GM18520 (cell line): ENCODE data around the gene AGAP1.
"Not testable (repeated sequence)": the region's sequence is repeated elsewhere in the genome, so short reads cannot be mapped to it uniquely, and the experiment has no call there.

Experiments used
- ATAC-seq: cut with Tn5 transposase; IDR thresholded peaks from one replicate; pipeline ENCODE4 v1.9.1; 2021; ENCODE audit not compliant: unreplicated experiment

AGAP1 gene

DNA sequence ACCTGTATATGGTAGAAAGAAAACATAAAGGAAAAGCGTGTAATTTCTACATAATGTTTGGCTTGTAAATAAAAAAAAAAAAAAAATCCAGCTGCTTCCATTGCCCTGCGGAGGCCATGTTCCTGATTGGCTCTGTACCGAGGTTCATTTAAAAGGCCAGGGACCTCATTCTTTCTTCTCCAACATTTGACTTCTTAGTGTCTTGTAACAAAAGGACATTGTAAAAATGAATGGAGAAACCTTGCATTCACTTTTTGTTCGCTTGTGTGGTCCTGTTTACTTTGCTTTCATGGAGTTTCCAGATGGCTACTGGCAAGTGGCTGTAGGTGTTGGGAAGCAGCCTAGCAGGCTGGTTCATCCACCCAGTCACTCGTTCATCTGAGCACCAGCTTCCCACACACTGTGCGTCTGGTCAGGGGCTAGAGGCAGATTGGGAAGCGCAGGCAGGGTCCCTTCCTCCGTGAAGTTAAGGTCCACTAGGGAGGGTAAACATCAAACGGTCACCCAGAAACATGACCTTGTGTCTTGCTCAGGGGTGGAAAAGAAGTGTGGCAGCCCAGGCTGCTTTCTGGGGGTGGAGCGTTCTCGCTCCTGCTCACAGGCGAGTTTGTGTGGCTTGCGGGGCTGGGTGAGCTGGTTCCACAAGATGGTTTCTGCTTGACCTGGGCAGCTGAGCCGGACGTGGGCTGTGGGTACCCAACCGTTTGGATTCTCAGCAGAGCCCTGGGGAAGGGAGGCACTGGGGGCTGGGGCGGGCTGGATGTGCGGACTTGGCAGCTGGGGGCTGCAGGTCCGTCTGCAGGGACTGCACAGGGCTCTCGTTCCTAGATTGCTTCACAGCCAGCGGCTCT is 260.7 kb downstream of the AGAP1 start:
- ATAC-seq: no peak

DNA sequence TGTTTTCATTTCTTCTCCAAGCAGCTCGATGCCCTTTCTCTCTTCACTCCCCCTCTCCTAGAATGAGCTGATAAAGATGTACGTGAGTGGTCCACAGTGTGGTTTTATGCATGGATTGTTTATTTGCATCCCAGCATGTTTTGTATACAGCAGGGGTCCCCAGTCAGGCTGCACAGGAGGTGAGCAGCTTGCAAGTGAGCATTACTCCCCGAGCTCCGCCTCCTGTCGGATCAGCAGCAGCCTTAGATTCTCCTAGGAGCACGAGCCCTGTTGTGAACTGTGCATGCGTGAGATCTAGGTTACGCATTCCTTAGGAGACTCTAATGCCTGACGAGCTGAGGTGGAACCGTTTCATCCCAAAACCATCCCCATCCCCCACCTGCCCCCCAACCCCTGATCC is 262.6 kb downstream of the AGAP1 start:
- ATAC-seq: no peak

DNA sequence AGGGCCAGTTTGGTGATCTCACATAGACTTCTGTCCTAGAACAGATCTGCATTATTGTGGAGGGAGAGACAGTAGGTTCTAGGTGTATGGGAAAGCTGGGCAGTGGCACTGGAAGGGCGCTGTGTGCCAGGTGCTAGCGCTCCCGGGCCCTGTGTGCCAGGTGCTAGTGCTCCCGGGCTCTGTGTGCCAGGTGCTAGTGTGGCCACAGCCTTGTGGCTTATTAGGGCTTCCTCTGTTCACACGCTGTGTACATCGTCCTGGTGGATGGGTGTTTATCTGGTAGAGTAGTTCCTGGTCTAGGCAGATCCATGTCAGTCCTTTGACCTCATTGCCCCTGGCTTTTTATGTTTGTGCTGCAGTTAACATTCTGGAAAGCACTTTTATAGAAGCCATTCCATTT is 263.4 kb downstream of the AGAP1 start:
- no peak for ATAC-seq

DNA sequence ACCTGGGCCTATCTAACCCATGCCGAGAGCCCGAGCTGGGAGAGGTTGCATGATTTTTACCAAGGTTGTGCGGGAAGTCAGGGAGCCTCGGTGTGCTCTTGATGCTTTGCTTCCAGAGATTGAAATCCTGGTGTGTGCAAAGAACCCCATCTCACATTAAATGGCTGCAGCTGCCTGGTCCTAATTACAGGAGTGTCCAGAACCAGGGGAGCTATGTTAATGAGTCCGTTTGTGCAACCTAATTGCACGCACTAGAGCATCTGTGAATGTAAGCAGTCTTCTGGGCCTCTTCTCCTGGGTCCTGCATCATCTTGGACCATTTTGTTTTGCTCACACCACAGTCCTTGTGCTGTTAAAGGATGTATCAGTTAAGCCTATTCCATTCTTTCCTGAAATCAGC is 263.8 kb downstream of the AGAP1 start:
- ATAC-seq: no peak

DNA sequence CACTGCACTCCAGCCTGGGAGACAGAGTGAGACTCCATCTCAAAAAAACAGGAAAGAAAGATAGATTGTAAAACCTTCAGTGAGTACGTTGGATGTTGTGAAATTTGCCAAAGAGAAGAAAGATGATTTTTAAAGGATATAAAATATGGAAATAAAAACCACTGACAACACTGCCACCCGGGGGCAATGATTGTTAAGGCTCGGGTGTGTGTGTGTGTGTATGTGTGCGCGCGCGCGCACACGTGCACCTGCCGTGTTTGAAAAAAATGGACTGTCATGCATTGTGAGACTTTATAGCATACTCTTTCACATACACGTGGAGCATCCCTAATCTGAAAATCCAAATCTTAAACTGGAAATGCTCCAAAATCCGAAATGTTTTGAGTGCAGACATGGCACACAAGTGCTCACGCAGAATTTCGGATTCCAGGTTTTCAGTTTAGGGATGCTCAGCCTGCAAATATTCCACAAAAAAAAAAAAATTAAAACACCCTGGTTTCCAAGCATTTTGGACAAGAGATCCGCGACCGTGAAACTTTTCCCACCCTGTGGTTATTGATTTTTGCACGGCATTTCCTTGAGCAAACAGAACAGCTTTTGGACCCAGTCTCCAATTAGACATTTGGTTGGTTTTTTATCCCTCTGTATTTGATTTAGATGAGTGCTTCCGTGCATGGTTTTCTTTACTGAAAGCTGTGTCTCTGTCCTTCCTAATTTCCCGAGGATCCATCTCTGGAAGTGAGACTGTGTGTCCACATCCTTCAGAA is 269.2 kb downstream of the AGAP1 start:
- ATAC-seq: no peak

DNA sequence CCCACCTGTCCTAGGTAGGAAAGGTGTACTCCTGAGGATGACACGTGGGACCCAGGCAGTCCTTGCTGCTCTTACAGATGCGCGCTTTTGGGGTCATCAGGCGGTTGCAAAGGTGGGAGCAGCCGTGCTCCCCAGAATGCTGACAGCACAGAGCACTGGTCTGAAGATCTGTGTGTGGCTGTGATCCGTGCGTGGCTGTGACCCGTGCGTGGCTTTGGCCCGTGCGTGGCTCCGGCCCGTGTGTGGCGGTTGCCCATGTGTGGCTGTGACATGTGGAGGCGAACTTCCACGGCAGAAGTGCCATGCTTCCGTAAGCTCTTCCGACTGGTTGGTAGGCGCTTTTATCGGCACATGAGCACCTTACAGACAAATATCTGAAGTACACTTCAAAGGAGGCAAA is 270.0 kb downstream of the AGAP1 start:
- ATAC-seq: no peak

DNA sequence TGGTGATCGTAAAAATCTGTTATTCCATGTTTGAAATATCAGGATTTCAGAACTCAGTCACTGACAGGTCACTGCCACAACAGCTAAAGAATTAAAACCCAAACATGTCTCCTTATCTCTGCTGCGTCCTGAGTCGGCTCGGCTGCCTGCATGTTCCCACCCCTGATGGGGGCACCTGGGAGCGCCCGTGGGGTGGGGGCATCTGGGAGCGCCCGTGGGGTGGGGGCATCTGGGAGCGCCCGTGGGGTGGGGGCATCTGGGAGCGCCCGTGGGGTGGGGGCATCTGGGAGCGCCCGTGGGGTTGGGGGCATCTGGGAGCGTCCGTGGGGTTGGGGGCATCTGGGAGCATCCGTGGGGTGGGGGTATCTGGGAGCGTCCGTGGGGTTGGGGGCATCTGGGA is 270.6 kb downstream of the AGAP1 start:
- ATAC-seq: not testable (repeated sequence)

DNA sequence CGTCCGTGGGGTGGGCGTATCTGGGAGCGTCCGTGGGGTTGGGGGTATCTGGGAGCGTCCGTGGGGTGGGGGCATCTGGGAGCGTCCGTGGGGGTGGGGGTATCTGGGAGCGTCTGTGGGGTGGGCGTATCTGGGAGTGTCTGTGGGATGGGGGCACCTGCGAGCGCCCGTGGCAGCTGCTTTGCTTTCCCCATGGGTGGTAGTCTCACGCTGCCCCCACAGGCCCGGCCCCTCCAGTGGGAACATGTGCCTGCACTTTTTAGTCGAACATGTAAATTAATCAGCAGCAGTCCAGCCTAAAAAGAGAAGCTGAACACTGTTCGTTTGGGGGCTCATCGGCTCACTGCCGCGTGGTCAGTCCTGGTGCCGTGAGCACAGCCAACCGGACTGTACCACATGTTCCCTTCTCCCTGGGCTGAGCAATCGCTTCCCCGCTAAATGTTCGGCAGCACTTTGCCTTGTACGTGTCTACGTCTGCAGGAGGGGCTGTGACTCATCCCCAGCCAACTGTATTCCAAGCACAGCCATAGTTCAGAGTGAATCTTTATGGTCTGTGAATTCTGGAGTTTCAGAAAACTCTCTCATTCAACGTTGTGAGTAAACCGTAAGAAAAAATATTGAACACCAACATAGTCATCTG is 271.5 kb downstream of the AGAP1 start:
- ATAC-seq: no peak

DNA sequence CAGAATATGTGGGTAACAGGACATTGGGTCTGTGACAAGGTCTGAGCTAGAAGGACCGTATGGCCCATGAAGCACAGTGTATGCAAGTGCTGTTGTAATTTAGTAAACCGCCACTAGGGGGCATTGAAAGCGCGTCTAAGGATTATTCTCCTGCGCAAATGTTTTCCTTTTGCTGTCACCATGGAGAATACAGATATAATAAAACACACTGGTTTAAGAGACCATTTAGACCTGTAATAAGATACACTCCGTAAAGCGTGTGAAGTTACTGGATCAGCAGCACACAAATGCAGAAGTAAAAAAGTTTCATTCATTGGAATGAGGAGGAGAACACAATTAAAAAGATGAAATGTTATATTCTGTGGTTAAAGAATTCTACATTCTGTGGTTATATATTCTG is 272.4 kb downstream of the AGAP1 start:
- no peak for ATAC-seq

DNA sequence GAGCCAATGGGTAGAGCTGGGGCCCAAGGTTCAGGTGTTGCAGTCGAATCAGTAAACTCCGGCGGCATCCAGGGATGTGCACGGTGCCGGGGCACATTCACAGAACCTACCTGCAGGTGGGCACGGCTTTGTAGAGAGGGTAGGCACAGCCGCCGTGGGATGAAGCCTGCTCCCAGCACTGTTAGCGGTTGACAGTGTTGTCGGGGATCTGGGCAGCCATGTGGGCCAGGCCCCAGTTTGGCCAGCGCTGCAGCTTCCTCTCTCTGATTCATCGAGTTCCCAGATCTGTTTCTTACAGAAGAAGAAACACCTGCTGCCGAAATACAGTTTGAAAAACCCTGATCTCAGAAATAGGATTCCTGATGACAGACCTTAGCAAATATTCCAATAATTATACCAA is 274.8 kb downstream of the AGAP1 start:
- ATAC-seq: no peak

DNA sequence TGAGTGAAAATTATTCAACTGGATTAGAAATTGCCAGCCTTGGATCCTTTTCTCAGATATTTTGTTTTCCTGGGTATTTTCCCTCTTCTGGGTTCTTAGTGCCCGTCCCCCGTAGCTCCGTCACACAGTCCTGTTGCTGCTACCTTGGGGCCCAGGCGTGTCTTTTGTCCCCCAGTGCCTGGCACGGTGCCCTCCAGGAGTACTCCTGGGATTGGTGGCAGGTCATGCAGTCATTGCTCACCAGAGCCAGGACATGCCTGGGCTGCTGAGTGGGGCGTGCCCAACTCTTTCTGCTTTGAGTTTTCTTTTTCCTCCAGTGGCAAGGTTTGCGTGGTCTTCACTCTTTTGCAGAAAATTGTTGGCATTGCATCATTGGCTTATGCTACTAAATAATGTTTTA is 275.2 kb downstream of the AGAP1 start:
- ATAC-seq: no peak

DNA sequence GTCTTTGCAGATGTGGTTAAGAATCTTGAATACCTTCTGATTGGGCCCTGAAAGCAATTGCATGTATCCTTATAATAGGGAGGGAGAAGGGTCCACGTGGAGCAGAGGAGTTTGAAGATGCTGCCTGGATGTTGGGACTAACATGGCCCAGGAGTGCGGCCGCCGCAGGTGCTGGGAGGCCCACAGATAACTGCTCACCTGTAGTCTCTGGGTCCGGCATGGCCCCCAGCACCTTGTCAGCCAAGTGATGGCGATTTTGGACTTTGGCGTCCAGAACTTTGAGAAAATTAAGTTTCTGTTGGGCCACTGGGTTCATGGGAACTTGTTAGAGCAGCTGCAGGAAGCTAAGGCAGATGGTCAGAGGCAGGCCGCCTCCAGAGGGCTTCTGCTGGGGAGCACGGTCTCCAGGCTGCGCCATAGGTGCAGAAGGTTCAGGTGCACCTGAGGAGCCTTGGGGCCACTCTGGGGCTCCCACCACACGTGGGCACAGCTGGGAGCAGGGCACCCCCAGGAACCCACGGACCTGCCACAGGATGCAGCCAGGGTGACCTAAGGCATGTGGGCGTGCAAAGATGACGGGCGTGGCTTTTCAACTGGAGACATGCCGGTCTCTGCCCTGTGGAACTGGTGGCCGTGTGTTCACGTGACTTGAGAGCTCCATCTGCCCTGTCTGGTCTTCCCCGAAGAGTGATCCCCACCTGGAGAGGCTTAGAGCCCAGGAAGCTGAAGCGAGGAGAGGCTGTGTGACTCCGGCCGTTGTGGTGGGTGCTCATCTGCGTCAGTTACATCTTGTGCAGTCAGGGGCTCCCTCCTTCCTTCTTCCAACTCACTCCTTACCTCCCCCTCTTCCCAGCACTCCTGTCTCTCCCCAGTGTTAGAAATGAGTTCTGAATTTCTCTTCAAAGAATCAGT is 277.3 kb downstream of the AGAP1 start:
- no peak for ATAC-seq

DNA sequence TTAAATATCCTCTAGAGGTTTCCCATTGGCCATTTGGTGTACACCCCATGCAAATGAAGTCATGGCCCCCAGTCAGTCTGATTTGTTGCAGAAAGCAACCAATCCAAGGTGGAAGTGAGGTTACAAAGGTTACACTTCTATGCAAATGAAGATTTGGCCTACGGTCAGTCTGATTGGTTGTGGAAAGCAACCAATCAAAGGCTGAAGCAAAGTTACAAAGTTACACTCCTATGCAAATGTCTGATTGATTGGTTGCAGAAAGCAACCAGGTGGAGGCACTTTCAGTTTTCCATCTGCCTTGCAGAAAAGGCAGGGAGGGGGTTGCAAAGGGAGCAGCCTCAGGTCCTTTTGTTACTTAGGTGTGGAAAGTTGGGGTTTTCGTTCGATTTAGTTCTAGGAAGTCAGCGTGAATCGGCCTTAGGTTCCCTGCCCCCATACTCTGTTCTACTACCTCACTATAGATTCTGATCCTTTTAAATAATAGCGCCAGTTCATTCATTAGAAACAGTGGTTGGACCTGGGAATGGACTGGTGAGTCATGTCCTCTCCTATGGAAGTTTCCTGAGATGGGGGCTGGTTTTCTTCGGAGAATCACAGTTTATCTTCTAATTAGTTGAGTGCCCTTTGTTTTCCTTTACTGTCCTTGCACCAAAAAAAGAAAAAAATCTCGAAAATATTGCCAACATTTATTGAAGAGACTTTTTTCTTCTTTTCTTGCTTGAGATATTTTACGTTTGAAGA is 279.5 kb downstream of the AGAP1 start:
- ATAC-seq: no peak

DNA sequence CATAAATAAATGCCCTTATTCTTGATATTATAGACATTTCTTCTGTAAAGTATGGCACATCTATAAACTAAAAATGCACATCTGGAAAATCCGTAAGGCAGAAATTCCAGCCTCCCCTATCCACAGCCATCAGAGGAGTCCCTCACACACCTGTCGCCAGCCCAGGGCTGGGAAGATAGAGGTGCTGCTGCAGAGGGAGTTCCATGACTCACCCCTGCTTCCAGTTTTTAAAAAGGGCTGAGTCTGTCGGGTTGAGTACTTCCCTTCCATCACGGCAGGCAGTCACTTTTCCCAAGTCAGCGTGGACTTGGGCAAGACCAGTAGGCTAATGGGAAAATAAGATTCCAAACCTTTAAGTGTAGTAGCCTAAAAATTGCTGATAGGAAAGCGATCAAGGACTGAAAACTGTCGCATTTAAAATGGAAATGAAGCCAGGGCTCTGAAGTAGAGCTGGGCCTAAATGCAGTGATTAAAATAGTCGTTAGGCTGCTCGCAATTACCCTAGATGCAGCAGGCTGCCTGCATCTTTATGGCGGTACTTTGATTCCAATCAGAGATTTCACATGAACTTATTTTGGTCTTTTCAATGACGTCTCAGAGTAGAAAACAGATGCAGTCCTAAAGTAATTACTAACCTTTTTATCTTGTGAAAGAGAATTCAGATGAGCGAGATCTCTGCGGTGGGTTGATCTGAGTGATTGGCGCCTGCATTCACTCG is 280.5 kb downstream of the AGAP1 start:
- ATAC-seq: no peak

DNA sequence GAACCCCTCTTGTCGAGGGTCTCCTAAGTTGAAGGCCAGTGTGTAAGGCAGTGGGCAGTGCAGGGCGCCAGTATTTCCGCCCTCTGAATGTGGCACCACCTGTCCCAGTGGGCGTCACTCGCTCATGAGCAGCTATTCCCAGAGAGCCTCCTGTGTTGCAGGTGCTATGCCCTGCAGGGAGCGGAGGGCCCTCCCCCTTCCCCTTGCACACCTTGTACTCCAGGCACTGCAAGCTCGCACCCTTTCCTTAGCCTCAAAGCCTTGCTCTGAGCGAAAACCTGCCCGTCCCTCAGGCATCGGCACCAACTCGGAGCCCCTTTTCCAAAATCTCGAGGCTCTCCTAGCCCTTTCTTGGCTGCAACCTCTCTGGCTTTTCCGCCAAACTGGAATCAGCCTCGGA is 282.7 kb downstream of the AGAP1 start:
- ATAC-seq: no peak

DNA sequence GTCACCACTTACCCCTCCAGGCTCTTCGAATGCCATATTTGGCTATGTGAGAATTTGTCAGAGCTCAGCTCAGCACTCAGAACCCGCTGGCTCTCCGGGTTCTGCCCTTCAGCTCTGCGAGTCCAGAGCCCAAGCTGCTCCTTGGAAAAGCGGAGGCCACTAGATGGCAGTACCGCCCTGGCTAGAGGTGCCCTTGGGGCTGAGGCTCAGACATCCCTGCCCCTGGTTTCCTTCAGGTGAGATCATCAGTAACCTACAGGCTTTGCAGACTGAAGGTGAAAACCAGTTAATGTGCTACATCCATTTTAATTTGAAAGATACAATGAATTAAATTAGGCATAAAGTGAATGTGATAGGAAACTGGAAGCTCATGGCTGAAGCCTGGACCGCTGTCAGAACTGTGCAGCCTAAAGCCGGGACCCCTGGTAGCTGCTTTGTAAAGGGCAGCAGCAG is 285.6 kb downstream of the AGAP1 start:
- ATAC-seq: no peak

DNA sequence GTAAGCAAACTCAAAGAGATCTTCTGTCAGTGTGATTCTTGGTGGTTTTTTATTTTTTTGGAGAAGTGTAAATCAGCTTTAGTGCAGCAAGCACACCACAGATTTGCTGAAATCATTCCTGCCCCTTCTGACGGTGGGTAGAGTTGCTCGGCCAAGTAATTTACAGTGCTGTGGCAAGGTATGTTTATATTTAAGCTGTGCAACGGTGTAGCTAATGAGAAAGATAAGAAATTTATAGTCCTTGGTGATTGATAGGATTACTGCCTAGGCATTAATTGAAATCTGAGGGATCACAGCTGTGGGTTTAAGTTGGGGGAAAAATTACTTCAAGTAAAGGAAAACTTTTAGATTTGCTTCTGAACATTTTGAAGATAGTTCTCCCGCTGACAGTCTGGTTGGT is 286.6 kb downstream of the AGAP1 start:
- ATAC-seq: no peak

DNA sequence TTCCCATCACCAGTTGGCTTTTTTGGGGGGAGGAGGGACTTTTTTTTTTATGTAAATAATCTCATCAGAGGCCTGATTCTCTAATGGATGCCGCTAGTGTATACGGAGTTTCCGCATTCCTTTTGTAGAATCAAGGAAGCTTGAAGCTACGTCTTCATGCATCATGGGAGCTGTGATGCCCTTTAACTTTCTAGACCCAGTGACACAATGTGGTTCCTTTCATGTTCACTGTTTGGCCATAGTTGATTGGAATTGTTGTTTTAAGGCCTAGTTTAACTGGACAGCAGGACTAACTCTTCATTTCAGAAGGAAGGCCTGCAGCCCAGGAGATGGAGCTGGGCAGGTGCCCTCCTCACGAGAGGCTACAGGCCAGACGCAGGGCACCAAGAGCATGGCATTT is 287.9 kb downstream of the AGAP1 start:
- no peak for ATAC-seq

DNA sequence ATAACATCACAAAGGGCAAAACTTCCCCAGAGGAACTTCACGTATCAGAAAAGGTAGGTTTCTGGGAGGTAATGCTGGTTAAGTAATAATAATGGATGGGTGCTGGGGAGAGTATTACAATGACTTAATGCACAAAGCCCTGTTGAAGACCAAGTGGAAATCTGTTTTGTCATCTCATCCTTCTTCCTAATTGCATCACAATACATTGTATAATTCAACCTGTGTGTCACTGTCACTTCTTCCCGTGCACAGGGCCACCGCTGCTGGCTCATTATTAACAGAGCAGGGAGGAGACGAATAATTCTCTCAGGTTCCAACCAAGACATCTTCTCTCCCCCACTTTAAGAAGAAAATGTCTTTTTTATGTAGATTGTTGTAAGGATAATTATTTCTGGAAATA is 290.9 kb downstream of the AGAP1 start:
- no peak for ATAC-seq

DNA sequence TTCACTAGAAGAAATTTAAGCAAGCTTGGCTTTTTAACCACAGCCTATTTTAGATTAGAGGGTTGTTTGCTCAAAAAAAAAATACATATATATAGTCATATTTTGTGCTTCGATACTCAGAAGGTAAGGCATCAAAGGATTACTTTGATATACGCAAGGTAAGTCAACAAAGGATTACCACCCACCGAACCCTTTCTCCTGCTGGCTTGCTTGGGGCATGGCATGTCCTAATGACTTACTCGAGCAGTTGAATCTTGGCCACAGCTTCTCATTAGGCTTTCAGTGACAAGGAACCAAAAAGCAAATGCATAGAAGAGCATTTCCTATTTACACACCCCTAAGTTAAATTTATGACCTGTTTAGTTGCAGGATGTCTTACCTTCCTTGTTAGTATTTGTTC is 295.7 kb downstream of the AGAP1 start:
- no peak for ATAC-seq
